Neural cell (in vitro differentiated cells): ENCODE measurements around the gene DUSP5. TPM values are rescaled to one million over a fixed set of nuclear protein-coding genes. Genes with fewer than 3 reads are reported as not detected.

Experiments
- H2AFZ ChIP-seq: fragments of 200-600, 300-800 bp; sonication (generic), shearing (Covaris generic); 2 replicates; pipeline ENCODE4 v1.6.0; 2014; ENCODE audit warnings: low read depth, mild to moderate bottlenecking, antibody characterized with exemption, low read length, moderate library complexity
- H3F3A ChIP-seq: fragments of 200-600 bp; shearing (Covaris generic); 2 replicates; pipeline ENCODE4 v1.6.1; 2016; ENCODE audit warnings: mild to moderate bottlenecking, moderate library complexity, mixed read lengths, antibody characterized with exemption, low read length; ENCODE audit not compliant: insufficient read depth, poor library complexity, severe bottlenecking
- H3K27ac ChIP-seq: fragments of 200-600, 300-800 bp; sonication (generic), shearing (Covaris generic); 2 replicates; pipeline ENCODE4 v1.5.1; 2014; ENCODE audit warnings: mild to moderate bottlenecking, low read length, moderate library complexity
- H3K27me3 ChIP-seq: fragments of 300-800, 200-600 bp; sonication (generic), shearing (Covaris generic); 2 replicates; pipeline ENCODE4 v1.6.0; 2014; ENCODE audit warnings: mild to moderate bottlenecking, low read depth, low read length, moderate library complexity; ENCODE audit not compliant: insufficient read depth
- H3K36me3 ChIP-seq: fragments of 300-800, 200-600 bp; sonication (generic), shearing (Covaris generic); 2 replicates; pipeline ENCODE4 v1.5.1; 2014; ENCODE audit warnings: mild to moderate bottlenecking, antibody characterized with exemption, low read length, moderate library complexity; ENCODE audit not compliant: insufficient read depth
- H3K4me2 ChIP-seq: fragments of 300-800, 200-600 bp; sonication (generic), shearing (Covaris generic); 2 replicates; pipeline ENCODE4 v1.6.0; 2014; ENCODE audit warnings: mild to moderate bottlenecking, low read length
- H3K4me3 ChIP-seq: fragments of 300-800, 200-600 bp; sonication (generic), shearing (Covaris generic); 2 replicates; pipeline ENCODE4 v1.5.1; 2014; ENCODE audit warnings: mild to moderate bottlenecking, low read length, moderate library complexity
- H3K79me2 ChIP-seq: fragments of 200-600 bp; shearing (Covaris generic); replicated peaks from 2 replicates; pipeline ENCODE4 v1.6.0; 2014; ENCODE audit warnings: mild to moderate bottlenecking, low read length, moderate library complexity; ENCODE audit not compliant: insufficient read depth
- H3K9ac ChIP-seq: fragments of 300-800, 200-600 bp; sonication (generic), shearing (Covaris generic); 2 replicates; pipeline ENCODE4 v1.6.1; 2016; ENCODE audit warnings: mild to moderate bottlenecking, low read length, mixed read lengths
- H3K9me2 ChIP-seq: fragments of 200-600 bp; shearing (Covaris generic); 2 replicates; pipeline ENCODE4 v1.6.1; 2016; ENCODE audit warnings: mild to moderate bottlenecking, low read length, mixed read lengths; ENCODE audit not compliant: insufficient read depth
- H3K9me3 ChIP-seq: fragments of 200-600, 300-800 bp; sonication (generic), shearing (Covaris generic); 2 replicates; pipeline ENCODE4 v1.6.1; 2016; ENCODE audit warnings: mild to moderate bottlenecking, mixed run types, low read length, moderate library complexity, mixed read lengths
- H4K20me1 ChIP-seq: fragments of 200-600 bp; shearing (Covaris generic); 2 replicates; pipeline ENCODE4 v1.6.1; 2016; ENCODE audit warnings: mild to moderate bottlenecking, mixed run types; ENCODE audit not compliant: insufficient read depth
- EP300 ChIP-seq: fragments of 450-650 bp; conservative IDR thresholded peaks from 2 replicates; pipeline ENCODE4 v1.6.1; 2014; ENCODE audit warnings: antibody characterized with exemption, mild to moderate bottlenecking, moderate library complexity; ENCODE audit not compliant: poor library complexity, severe bottlenecking
- EZH2 ChIP-seq: fragments of 200-600, 300-800 bp; shearing (Covaris generic), sonication (generic); IDR thresholded peaks from 2 replicates; pipeline ENCODE4 v1.6.1; 2014; ENCODE audit warnings: antibody characterized with exemption, low read length, borderline replicate concordance, mild to moderate bottlenecking; ENCODE audit not compliant: insufficient read depth, poor library complexity, severe bottlenecking
- MXI1 ChIP-seq: fragments of 450-650 bp; conservative IDR thresholded peaks from 2 replicates; pipeline ENCODE4 v1.6.1; 2014; ENCODE audit warnings: antibody characterized with exemption, mild to moderate bottlenecking; ENCODE audit not compliant: poor library complexity, severe bottlenecking
- POLR2AphosphoS5 ChIP-seq: IDR thresholded peaks from 2 replicates; pipeline ENCODE4 v1.6.1; 2012
- RAD21 ChIP-seq: fragments of 450-650 bp; conservative IDR thresholded peaks from 2 replicates; pipeline ENCODE4 v1.6.1; 2014; ENCODE audit warnings: antibody characterized with exemption, mild to moderate bottlenecking, moderate library complexity
- SMC3 ChIP-seq: fragments of 450-650 bp; conservative IDR thresholded peaks from 2 replicates; pipeline ENCODE4 v1.6.1; 2014; ENCODE audit warnings: antibody characterized with exemption, mild to moderate bottlenecking, moderate library complexity; ENCODE audit not compliant: poor library complexity
- TAF1 ChIP-seq: IDR thresholded peaks from 2 replicates; pipeline ENCODE4 v1.6.1; 2012; ENCODE audit warnings: low read depth
- polyA plus RNA-seq: library from polyadenylated mRNA; depleted of rRNA; stranded (reverse); fragments of >200 nt; gene quantifications from 2 replicates; pipeline ENCODE4 v1.2.3, GENCODE V29; 2014
- TF ChIP-seq, protein P1 (sequence below): fragments of 450-650 bp; IDR thresholded peaks from 2 replicates; pipeline ENCODE4 v1.5.1; 2014; ENCODE audit warnings: antibody characterized with exemption, mild to moderate bottlenecking, moderate library complexity; ENCODE audit not compliant: poor library complexity, severe bottlenecking
- TF ChIP-seq, protein P2 (sequence below): IDR thresholded peaks from 2 replicates; pipeline ENCODE4 v1.6.1; 2012; ENCODE audit warnings: borderline replicate concordance

Gene DUSP5
- polyA plus RNA-seq, 1 donor from 2014 or later, result 2.2 TPM

DNA sequence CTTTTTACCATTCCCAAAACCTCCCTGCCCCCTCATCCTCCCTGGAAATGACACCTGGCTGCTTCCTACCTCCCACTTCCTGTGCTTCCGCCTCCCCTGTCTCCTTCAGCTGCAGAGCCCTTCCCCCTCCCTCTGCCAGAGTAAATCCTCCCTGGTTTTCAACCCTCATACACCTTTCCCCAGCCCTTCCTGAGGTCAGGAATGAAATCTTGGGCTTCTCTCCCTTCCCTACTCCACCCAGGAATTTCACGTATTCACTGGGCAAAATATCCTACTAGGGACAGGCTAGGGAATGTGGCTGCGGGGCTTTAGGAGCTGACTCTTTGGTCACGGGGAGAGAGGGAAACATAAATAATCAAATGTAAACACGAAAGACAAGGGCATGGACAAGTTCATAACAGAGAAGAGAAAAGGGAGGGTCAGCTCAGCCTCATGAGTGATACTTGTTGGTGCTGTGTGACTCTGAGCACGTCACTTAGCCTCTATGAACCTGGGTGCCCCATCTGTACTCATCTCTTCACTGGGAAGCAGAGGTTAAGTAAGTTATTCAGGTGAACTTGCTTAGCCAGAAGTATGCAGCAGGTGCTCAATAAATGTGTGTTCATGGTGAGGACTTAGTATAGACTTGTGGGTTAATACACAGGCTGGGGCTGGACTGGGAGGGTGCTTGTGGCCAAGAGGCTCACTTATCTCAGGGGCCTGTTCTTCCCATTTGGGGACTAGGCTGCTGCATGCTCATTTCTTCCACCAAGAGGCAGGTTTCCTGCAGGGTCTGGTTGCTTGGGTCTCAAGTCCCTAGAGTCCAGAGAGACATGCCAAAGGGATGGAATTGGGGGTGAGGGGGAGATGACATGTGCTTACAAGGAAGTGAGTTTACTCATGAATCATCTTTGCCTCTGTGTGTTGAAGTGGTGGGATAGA lies 10.0 kb upstream of the DUSP5 start:
- Histone ChIP-seq H4K20me1 (no peaks in the 10 kb centered on the region), H3F3A (no peaks in the 10 kb centered on the region), H3K9me3 (no peaks in the 10 kb centered on the region), H3K27ac (no peak overlapping the region), H3K79me2 (no peaks in the 10 kb centered on the region), H3K27me3 (no peaks in the 10 kb centered on the region), H3K4me3 (no peak overlapping the region), H3K36me3 (no peaks in the 10 kb centered on the region), H3K9me2 (no peaks in the 10 kb centered on the region), H2AFZ (no peak overlapping the region), H3K9ac (no peak overlapping the region), H3K4me2 (no peak overlapping the region)
- TF ChIP-seq EZH2 (no peak), POLR2AphosphoS5 (no peak)

DNA sequence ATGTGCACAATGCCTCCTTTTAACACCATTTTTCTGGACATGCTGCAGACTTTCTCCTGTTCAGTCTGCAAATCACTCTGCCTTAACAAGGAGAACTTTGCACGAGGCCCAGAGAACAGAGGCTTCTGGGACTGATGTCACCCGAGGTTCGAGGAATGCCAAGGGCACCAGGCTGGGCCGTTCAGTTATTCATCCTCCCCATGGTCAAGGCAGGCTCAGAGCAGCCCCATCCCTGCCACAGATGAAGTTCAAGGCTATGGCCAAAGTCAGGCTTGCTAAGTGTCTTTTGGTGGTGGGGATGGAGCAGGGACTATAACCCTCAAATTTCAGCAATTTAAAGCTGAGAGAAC lies 9.4 kb upstream of the DUSP5 start:
- Histone ChIP-seq H3K27me3 (no peaks in the 10 kb centered on the region), H3K4me2 (no peak overlapping the region), H4K20me1 (no peaks in the 10 kb centered on the region), H3K9ac (no peak overlapping the region), H3K9me2 (no peaks in the 10 kb centered on the region), H3K36me3 (no peaks in the 10 kb centered on the region), H2AFZ (no peak overlapping the region), H3F3A (no peaks in the 10 kb centered on the region), H3K4me3 (no peak overlapping the region), H3K27ac (no peak overlapping the region), H3K79me2 (no peaks in the 10 kb centered on the region), H3K9me3 (no peaks in the 10 kb centered on the region)
- TF ChIP-seq EP300 (no peak), EZH2 (no peak), POLR2AphosphoS5 (no peak), TAF1 (no peak), SMC3 (no peak), RAD21 (no peak), MXI1 (no peak)
- TF ChIP-seq, protein P1, sequence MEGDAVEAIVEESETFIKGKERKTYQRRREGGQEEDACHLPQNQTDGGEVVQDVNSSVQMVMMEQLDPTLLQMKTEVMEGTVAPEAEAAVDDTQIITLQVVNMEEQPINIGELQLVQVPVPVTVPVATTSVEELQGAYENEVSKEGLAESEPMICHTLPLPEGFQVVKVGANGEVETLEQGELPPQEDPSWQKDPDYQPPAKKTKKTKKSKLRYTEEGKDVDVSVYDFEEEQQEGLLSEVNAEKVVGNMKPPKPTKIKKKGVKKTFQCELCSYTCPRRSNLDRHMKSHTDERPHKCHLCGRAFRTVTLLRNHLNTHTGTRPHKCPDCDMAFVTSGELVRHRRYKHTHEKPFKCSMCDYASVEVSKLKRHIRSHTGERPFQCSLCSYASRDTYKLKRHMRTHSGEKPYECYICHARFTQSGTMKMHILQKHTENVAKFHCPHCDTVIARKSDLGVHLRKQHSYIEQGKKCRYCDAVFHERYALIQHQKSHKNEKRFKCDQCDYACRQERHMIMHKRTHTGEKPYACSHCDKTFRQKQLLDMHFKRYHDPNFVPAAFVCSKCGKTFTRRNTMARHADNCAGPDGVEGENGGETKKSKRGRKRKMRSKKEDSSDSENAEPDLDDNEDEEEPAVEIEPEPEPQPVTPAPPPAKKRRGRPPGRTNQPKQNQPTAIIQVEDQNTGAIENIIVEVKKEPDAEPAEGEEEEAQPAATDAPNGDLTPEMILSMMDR, result no peak
- TF ChIP-seq, protein P2, sequence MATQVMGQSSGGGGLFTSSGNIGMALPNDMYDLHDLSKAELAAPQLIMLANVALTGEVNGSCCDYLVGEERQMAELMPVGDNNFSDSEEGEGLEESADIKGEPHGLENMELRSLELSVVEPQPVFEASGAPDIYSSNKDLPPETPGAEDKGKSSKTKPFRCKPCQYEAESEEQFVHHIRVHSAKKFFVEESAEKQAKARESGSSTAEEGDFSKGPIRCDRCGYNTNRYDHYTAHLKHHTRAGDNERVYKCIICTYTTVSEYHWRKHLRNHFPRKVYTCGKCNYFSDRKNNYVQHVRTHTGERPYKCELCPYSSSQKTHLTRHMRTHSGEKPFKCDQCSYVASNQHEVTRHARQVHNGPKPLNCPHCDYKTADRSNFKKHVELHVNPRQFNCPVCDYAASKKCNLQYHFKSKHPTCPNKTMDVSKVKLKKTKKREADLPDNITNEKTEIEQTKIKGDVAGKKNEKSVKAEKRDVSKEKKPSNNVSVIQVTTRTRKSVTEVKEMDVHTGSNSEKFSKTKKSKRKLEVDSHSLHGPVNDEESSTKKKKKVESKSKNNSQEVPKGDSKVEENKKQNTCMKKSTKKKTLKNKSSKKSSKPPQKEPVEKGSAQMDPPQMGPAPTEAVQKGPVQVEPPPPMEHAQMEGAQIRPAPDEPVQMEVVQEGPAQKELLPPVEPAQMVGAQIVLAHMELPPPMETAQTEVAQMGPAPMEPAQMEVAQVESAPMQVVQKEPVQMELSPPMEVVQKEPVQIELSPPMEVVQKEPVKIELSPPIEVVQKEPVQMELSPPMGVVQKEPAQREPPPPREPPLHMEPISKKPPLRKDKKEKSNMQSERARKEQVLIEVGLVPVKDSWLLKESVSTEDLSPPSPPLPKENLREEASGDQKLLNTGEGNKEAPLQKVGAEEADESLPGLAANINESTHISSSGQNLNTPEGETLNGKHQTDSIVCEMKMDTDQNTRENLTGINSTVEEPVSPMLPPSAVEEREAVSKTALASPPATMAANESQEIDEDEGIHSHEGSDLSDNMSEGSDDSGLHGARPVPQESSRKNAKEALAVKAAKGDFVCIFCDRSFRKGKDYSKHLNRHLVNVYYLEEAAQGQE, result no peak
